ENCODE measurements around the gene SPRYD4.
A peak's percentile ranks its signal among the peaks of the same experiment; 100 is the strongest.

SPRYD4 gene

DNA sequence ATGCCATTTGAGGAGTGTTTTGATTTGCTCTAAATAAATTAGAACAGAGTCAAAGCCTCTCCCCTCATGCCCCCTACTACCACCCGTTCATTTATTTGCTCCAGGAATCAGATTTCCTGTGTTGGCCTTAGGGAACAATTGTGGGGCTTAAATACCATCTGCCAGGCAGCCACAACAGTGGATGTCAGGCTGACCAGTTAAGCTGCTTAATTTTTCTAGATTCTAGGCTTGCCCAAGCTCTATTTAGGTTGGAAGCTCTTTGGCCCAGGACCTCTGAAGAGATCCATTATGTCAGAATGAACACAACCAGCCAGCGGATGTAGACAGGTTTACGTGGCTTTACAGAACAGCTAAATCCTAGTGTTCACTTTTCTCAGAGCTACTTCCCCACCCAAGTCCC, 18.1 kb upstream of the SPRYD4 start:
- H3K36me3 ChIP-seq (ENCODE audit: control insufficient read depth, insufficient read depth, low read length) = no peaks in the 10 kb centered on the region
- H3K9ac ChIP-seq (ENCODE audit: low read depth, low read length) = peak overlapping the region; percentile 29
- no peak overlapping the region for H3K4me3 ChIP-seq (ENCODE audit: low read depth, low read length)

DNA sequence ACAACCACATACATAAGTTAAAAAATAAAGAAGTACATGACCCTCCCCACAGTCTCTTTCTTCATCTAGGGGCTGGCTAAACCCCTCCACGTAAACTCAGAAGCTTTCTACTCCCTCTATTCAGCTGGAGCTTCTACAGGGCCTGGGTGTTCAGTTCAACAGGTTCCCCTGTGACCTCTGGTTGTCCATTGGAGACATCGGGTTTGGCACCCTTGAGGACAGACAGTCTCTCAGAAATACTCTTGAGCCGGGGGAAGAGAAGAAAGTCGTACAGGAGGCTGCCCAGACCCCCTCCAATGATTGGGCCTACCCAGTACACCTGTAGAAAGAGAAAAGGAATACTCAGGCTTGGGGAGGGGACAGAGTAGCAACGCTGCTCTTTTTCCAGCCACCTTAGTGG, 17.2 kb upstream of the SPRYD4 start:
- Histone ChIP-seq H3K36me3 (ENCODE audit: control insufficient read depth, insufficient read depth, low read length) (no peaks in the 10 kb centered on the region), H3K9ac (ENCODE audit: low read depth, low read length) (no peak overlapping the region), H3K4me1 (ENCODE audit: control insufficient read depth, insufficient read depth, low read length) (peaks cover 2% of the 10 kb centered on the region), H3K27me3 (ENCODE audit: control insufficient read depth, insufficient read depth, low read length) (peaks cover 8% of the 10 kb centered on the region), H3K9me3 (ENCODE audit: control insufficient read depth, insufficient read depth, low read length) (no peaks in the 10 kb centered on the region), H3K4me3 (ENCODE audit: low read depth, low read length) (no peak overlapping the region)

More for the DNA sequence above, 18.1 kb upstream of the SPRYD4 start:
- Histone ChIP-seq H3K27me3 (ENCODE audit: control insufficient read depth, insufficient read depth, low read length) (peaks cover 8% of the 10 kb centered on the region), H3K9me3 (ENCODE audit: control insufficient read depth, insufficient read depth, low read length) (no peaks in the 10 kb centered on the region), H3K4me1 (ENCODE audit: control insufficient read depth, insufficient read depth, low read length) (peaks cover 2% of the 10 kb centered on the region)

- Histone ChIP-seq H3K9ac (ENCODE audit: low read depth, low read length) (peak within 1 kb of the TSS; percentile 8), H3K4me3 (ENCODE audit: low read depth, low read length) (no peak within 1 kb of the TSS), H3K27me3 (ENCODE audit: control insufficient read depth, insufficient read depth, low read length) (peaks cover 8% of the 10 kb centered on the region)
These were observed 13.8 kb upstream of the SPRYD4 start, which contains the start of gene MIP for GRCh38 chr12:56454557-56454956. MIP (minus strand) TSS chr12:56454657; CDS start chr12:56454613, 44 bp downstream.

GRCh38 chr12:56457817-56458216, 10.6 kb upstream of the SPRYD4 start:
- no peaks in the 10 kb centered on the region for H3K36me3 ChIP-seq (ENCODE audit: control insufficient read depth, insufficient read depth, low read length)
- peaks cover 4% of the 10 kb centered on the region for H3K4me1 ChIP-seq (ENCODE audit: control insufficient read depth, insufficient read depth, low read length)
- no peak overlapping the region for H3K4me3 ChIP-seq (ENCODE audit: low read depth, low read length)
- no peaks in the 10 kb centered on the region for H3K9me3 ChIP-seq (ENCODE audit: control insufficient read depth, insufficient read depth, low read length)
- no peak overlapping the region for H3K9ac ChIP-seq (ENCODE audit: low read depth, low read length)
- peaks cover 8% of the 10 kb centered on the region for H3K27me3 ChIP-seq (ENCODE audit: control insufficient read depth, insufficient read depth, low read length)

More at GRCh38 chr12:56454557-56454956, 13.8 kb upstream of the SPRYD4 start, which contains the start of gene MIP:
- Histone ChIP-seq H3K9me3 (ENCODE audit: control insufficient read depth, insufficient read depth, low read length) (no peaks in the 10 kb centered on the region), H3K4me1 (ENCODE audit: control insufficient read depth, insufficient read depth, low read length) (peaks cover 2% of the 10 kb centered on the region), H3K36me3 (ENCODE audit: control insufficient read depth, insufficient read depth, low read length) (no peaks in the 10 kb centered on the region)

- Histone ChIP-seq H3K9me3 (ENCODE audit: control insufficient read depth, insufficient read depth, low read length) (no peaks in the 10 kb centered on the region), H3K27me3 (ENCODE audit: control insufficient read depth, insufficient read depth, low read length) (no peaks in the 10 kb centered on the region), H3K9ac (ENCODE audit: low read depth, low read length) (no peak overlapping the region), H3K4me3 (ENCODE audit: low read depth, low read length) (no peak overlapping the region), H3K4me1 (ENCODE audit: control insufficient read depth, insufficient read depth, low read length) (peaks cover 9% of the 10 kb centered on the region), H3K36me3 (ENCODE audit: control insufficient read depth, insufficient read depth, low read length) (no peaks in the 10 kb centered on the region)
These were observed 6.9 kb upstream of the SPRYD4 start for GRCh38 chr12:56461235-56462159.

DNA sequence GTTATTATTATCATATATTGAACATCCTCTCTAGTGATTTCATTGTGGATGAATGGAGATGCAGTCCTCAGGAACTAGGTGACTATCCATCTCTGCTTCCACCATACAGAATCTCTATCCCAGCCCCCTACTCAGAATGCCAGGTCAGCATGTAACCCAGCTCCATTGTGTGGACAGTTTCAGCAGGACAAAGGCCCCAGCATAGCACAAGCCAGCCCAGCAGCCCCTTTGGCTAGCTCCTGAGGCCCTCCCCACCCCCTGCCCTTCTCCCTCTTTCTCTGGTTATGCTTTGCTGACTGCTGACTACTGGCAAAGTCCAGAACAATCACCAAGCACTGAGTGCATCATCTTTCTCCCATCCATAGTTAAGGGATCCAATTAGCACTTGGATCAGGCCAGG, 5.8 kb upstream of the SPRYD4 start:
- Histone ChIP-seq H3K36me3 (ENCODE audit: control insufficient read depth, insufficient read depth, low read length) (no peaks in the 10 kb centered on the region), H3K9ac (ENCODE audit: low read depth, low read length) (no peak overlapping the region), H3K27me3 (ENCODE audit: control insufficient read depth, insufficient read depth, low read length) (no peaks in the 10 kb centered on the region), H3K4me3 (ENCODE audit: low read depth, low read length) (no peak overlapping the region), H3K4me1 (ENCODE audit: control insufficient read depth, insufficient read depth, low read length) (peaks cover 9% of the 10 kb centered on the region), H3K9me3 (ENCODE audit: control insufficient read depth, insufficient read depth, low read length) (no peaks in the 10 kb centered on the region)

GRCh38 chr12:56469007-56469930, 891 bp downstream of the SPRYD4 start:
- peak overlapping the region; percentile 96 for H3K4me3 ChIP-seq (ENCODE audit: low read depth, low read length)
- H3K9ac ChIP-seq (ENCODE audit: low read depth, low read length) = peak overlapping the region; percentile 99
- no peaks in the 10 kb centered on the region for H3K27me3 ChIP-seq (ENCODE audit: control insufficient read depth, insufficient read depth, low read length)
- peaks cover 5% of the 10 kb centered on the region for H3K4me1 ChIP-seq (ENCODE audit: control insufficient read depth, insufficient read depth, low read length)
- no peaks in the 10 kb centered on the region for H3K9me3 ChIP-seq (ENCODE audit: control insufficient read depth, insufficient read depth, low read length)
- no peaks in the 10 kb centered on the region for H3K36me3 ChIP-seq (ENCODE audit: control insufficient read depth, insufficient read depth, low read length)

DNA sequence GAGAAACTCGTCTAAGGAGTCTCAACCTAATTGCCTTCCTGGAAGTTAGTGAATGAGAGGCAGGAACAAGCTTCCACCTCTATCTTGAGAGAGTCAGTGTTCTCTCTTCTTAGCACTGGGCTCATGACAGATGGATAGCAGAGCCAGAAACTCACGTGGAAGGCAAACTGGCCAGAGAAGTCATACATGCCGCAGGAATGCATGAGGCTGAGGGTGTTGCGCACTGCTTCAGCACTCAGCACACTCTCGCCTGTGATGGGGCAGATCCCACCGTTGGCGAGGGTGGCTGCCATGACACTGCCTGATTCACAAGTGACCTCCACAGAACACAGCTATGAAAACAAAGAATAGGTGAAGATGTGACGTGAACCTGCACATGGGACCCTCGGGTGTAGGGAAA, 6.0 kb downstream of the SPRYD4 start:
- Histone ChIP-seq H3K9ac (ENCODE audit: low read depth, low read length) (no peak overlapping the region), H3K27me3 (ENCODE audit: control insufficient read depth, insufficient read depth, low read length) (no peaks in the 10 kb centered on the region), H3K4me3 (ENCODE audit: low read depth, low read length) (no peak overlapping the region), H3K36me3 (ENCODE audit: control insufficient read depth, insufficient read depth, low read length) (no peaks in the 10 kb centered on the region), H3K4me1 (ENCODE audit: control insufficient read depth, insufficient read depth, low read length) (peaks cover 2% of the 10 kb centered on the region), H3K9me3 (ENCODE audit: control insufficient read depth, insufficient read depth, low read length) (no peaks in the 10 kb centered on the region)

DNA sequence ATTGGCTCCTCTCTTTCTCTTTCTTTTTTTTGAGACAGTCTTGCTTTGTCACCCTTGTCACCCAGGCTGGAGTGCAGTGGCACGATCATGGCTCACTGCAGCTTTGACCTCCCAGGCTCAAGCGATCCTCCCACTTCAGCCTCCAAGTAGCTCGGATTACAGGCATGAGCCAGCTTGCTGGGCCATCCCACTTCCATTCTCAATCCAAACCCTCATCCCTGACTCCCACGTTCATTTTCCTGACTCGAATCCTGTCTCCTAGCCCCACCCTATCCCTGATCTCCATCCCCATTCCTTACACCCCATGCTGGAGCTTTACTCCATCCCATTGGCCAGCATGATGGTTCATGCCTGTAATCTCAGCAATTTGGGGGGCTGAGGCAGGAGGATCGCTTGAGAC, 7.8 kb downstream of the SPRYD4 start:
- H3K4me1 ChIP-seq (ENCODE audit: control insufficient read depth, insufficient read depth, low read length) = no peaks in the 10 kb centered on the region
- H3K36me3 ChIP-seq (ENCODE audit: control insufficient read depth, insufficient read depth, low read length) = no peaks in the 10 kb centered on the region
- H3K9me3 ChIP-seq (ENCODE audit: control insufficient read depth, insufficient read depth, low read length) = no peaks in the 10 kb centered on the region
- H3K4me3 ChIP-seq (ENCODE audit: low read depth, low read length) = no peak overlapping the region
- no peak overlapping the region for H3K9ac ChIP-seq (ENCODE audit: low read depth, low read length)
- no peaks in the 10 kb centered on the region for H3K27me3 ChIP-seq (ENCODE audit: control insufficient read depth, insufficient read depth, low read length)

DNA sequence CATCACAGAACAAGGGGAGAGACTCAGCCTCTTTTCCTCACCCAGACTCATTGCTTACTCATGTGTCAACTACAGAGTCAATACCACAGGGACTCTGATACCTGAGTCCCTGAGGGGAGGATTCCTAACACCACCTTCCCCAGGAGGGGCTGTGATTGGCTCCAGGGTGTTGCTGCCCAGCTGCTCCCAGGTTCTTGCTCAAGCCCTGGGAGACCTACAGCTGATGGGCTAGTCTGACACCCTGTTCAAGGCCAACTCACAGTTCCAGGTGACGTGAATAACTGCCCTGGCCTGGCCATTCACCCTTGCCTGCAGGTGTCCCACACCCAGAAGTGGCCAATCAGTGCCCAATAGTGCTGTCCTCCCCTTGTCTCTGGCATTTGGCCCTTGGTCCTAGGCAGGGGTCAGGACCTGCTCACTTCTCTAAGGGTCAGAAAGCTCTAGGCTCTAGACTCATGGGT, 8.6 kb downstream of the SPRYD4 start:
- Histone ChIP-seq H3K27me3 (ENCODE audit: control insufficient read depth, insufficient read depth, low read length) (no peaks in the 10 kb centered on the region), H3K9me3 (ENCODE audit: control insufficient read depth, insufficient read depth, low read length) (no peaks in the 10 kb centered on the region)

DNA sequence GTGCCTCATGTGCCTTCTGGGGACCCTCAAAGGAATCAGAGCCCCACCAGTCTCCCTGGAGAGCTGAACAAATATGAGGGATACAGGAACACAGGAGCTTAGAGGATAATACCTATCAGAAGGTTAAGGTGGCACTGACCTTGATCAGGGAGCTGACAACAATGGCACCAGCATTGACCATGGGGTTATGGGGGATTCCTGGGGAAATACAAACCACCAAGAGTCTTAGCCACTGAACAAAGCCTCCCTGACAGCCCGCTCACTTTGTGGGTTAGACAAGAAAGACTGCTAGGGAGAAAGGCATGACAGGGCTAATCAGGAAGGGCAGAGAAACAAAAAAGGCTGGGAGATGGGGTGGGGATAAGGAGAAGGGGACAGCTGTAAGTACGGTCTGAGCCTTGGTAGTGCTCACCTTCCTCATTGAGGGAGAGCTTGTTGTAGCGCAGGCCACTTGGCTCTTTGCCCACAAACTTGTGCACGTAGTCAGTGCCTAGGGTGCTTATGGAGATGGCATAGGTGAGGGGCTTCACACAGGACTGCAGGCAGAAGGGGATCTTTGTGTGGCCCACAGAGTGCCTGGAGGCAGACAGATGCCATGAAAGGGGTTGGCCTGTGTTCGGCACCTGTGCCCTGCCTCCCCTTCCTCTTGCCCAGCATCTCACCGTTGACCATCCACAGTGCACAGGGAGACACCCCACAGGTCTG, 9.3 kb downstream of the SPRYD4 start:
- Histone ChIP-seq H3K9me3 (ENCODE audit: control insufficient read depth, insufficient read depth, low read length) (no peaks in the 10 kb centered on the region), H3K36me3 (ENCODE audit: control insufficient read depth, insufficient read depth, low read length) (no peaks in the 10 kb centered on the region), H3K4me3 (ENCODE audit: low read depth, low read length) (no peak overlapping the region), H3K27me3 (ENCODE audit: control insufficient read depth, insufficient read depth, low read length) (no peaks in the 10 kb centered on the region), H3K9ac (ENCODE audit: low read depth, low read length) (no peak overlapping the region), H3K4me1 (ENCODE audit: control insufficient read depth, insufficient read depth, low read length) (no peaks in the 10 kb centered on the region)

More for the DNA sequence above, 8.6 kb downstream of the SPRYD4 start:
- Histone ChIP-seq H3K36me3 (ENCODE audit: control insufficient read depth, insufficient read depth, low read length) (no peaks in the 10 kb centered on the region), H3K4me1 (ENCODE audit: control insufficient read depth, insufficient read depth, low read length) (no peaks in the 10 kb centered on the region), H3K9ac (ENCODE audit: low read depth, low read length) (no peak overlapping the region), H3K4me3 (ENCODE audit: low read depth, low read length) (no peak overlapping the region)

Data from iPS-15b (cell line).